WI38 (cell line): ENCODE measurements around the gene PIP5KL1.

Experiments used
- H3K4me3 ChIP-seq: 2 replicates; pipeline ENCODE4 v1.5.1; 2011; ENCODE audit warnings: low read depth, mild to moderate bottlenecking, control low read depth, low read length
- TF ChIP-seq, protein P1 (sequence below): IDR thresholded peaks from 2 replicates; pipeline ENCODE4 v1.5.1; 2012; ENCODE audit warnings: low read depth, mild to moderate bottlenecking, control low read depth, low read length

PIP5KL1 gene

DNA sequence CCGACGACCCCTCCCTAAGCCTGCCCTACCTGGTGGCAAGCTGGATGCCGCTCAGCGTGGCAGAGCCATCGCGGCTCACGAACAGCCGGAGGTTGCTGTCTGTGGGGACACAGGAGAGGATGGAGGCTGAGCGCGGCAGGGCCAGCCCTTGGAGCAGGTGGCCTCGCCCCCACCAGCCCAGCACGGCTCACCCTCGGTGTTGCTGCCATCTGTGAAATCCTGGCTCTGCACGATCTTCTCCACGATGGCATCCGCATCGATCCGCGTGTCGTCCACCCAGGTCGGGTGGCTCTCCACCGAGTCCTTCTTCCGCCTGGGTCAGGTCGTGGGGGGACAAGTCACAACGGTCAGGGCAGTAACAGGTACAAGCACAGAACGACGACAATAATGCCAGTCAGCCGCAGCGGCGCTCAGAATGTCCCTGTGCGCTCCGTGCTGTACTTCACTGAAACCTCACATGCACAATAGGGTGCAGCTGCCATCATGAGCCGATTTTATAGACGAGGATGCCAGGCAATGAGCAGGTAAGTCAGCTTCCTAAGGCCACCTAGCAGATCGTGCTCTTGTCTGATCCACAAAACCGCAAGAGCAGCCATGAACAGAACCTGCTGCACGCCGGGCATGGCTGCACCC, 14.1 kb upstream of the PIP5KL1 start:
- H3K4me3 ChIP-seq = no peak overlapping the region
- TF ChIP-seq, protein P1, sequence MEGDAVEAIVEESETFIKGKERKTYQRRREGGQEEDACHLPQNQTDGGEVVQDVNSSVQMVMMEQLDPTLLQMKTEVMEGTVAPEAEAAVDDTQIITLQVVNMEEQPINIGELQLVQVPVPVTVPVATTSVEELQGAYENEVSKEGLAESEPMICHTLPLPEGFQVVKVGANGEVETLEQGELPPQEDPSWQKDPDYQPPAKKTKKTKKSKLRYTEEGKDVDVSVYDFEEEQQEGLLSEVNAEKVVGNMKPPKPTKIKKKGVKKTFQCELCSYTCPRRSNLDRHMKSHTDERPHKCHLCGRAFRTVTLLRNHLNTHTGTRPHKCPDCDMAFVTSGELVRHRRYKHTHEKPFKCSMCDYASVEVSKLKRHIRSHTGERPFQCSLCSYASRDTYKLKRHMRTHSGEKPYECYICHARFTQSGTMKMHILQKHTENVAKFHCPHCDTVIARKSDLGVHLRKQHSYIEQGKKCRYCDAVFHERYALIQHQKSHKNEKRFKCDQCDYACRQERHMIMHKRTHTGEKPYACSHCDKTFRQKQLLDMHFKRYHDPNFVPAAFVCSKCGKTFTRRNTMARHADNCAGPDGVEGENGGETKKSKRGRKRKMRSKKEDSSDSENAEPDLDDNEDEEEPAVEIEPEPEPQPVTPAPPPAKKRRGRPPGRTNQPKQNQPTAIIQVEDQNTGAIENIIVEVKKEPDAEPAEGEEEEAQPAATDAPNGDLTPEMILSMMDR = no peak

DNA sequence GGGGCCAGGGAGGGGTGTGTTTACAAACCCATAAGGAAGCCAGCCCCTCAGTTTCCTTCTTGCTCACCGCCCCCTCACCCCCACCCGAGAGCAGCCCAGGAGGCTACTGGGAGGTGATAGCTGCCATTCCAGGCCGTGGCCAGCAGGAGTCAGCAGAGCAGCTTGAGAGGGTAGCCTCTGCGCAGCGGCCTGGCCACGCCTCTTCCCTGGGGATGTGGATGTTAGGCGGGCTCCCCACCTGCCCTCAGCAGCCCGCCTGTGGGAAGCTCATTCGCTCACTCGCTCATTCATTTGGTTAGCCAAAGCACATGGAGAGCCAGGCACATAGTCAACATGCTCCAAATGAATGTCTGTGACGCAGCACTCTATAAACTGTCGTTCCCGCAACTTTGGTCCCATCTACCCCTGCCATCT, 13.2 kb upstream of the PIP5KL1 start:
- H3K4me3 ChIP-seq = no peak overlapping the region
- TF ChIP-seq, protein P1 = peak; percentile 95

DNA sequence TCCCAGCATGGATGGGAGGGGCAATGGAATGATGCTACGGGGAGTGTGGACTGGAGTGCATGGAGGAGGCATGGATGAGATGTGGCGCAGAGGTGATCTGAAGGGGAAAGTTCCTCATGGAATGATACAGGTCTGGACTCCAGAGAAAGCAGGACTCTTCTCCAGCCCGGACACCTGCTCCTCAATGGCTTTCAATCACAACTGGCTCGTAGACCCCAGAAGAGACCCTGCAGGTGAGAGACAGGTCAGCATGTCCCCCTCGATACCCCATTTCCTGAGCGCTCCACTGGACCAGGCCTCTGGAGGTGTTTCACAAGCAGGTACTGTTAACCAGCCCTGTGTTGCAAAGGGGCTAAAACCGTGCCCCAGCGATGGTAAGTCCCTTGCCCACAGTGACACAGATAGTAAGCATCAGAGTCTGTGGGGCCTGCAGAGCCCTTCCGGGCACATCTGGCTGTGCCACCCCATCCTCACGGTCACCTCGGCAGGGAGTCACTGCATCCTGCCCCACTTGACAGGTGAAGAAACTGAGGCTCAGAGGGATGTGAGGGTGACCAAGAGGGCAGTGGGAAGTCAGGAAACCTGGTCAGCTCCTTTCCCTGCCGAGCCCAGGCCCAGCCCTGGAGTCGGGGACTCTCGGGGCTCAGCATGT, 12.6 kb upstream of the PIP5KL1 start:
- TF ChIP-seq, protein P1 = no peak
- H3K4me3 ChIP-seq = no peak overlapping the region

DNA sequence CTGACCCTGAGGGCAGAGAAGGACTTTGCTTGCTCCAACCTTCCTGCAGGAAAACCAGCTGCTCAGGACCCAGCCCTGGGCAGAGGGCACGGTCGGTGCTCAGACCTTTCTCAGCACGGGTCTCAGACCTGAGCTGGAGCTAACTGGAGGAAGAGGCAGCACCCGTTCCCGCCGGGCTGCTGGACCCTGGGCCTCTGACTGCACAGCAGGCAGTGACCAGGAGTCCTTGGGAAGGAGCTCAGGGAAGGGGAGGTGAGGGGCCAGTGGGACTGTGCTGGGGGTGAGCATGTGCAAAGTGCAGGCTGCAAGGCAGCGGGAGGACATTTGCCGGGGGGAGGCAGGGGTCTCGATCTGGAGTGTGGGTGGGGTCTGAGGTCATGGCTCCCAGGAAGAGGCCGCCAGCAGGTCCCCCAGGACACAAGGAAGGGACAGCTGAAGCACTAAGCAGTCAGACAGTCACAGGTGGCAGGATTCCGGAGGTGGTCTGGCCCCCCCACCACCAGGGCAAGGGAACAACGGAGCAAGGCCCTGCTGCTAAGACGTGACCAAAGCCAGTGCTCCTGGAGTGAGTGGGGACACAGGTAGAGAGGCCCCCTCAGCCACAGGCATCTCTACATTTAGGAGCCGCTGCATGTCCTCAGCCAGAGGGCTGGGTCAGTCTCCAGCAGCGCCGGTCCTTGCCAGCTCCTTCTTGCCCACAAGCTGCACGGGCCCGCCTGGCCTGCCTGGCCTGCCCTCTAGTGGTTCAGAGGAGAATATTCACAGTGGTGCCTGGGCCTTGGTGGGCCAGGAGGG, 11.8 kb upstream of the PIP5KL1 start:
- H3K4me3 ChIP-seq = no peak overlapping the region
- TF ChIP-seq, protein P1 = peak; percentile 92

DNA sequence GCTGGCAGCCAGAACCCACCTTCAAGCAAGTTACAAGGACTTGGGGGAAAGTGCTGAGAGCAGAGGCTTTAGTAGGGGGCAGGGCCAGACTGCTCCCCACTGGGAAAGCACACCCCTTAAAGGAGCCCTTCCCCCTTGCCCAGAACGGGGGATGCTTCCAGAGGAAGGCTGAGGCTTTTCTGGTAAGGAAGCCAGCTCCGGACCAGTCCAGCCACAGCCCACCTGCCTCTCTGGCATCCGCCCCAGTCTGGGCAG, 11.3 kb upstream of the PIP5KL1 start:
- no peak overlapping the region for H3K4me3 ChIP-seq
- TF ChIP-seq, protein P1 = no peak

DNA sequence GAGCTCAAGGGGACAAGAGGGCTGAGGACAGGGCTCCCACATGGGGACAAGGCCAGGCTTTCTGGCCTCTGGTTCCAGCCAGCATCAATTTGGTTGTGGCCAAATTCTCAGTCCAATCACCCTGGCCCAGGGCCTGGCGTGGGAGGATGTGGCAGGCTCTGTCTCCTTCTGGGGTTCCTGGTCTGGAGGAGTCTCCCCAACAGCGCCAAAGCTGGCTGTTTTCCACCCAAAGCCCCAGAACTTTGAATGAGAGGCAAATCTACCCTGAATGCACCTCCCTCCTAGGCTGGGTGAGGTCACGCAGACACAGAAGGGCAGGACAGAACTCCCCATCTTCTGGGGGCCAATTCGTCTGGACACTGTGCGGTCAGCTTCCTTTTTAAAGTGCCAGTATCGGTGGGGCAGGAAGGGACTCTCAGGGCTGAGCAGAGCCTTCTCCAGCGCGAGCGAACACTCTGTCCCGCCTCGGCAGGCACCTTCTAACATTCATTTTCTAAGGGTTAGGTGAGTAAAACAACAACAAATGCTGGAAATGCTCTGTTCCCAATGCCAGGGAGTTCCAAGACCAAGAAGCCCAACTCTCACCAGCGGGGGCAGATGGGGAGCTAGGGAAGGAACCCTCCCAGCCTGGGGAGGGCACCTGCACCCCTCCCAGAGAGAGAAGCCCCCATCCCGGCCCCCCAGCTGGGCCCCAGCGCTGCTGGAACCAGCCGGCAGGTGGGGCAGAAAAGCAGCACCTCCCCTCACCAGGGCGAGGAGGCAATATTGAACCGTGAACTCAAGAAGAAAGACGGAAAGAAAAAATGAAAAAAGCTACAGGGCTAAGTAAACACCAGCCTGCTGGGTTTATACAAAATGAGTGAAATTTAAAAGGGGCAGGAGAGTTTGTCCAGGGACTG, 10.7 kb upstream of the PIP5KL1 start:
- TF ChIP-seq, protein P1 = no peak
- H3K4me3 ChIP-seq = no peak overlapping the region
